ENCODE data around the gene MICAL2.

MICAL2 gene

GRCh38 chr11:12147827-12148226, 37.4 kb downstream of the MICAL2 start:
- Histone ChIP-seq H3K4me3 (ENCODE audit: low read length in 2 of 2) (no peak overlapping the region), H3K9me3 (ENCODE audit: control insufficient read depth in 2 of 2, low read length in 2 of 2) (no peaks in the 10 kb centered on the region)

DNA sequence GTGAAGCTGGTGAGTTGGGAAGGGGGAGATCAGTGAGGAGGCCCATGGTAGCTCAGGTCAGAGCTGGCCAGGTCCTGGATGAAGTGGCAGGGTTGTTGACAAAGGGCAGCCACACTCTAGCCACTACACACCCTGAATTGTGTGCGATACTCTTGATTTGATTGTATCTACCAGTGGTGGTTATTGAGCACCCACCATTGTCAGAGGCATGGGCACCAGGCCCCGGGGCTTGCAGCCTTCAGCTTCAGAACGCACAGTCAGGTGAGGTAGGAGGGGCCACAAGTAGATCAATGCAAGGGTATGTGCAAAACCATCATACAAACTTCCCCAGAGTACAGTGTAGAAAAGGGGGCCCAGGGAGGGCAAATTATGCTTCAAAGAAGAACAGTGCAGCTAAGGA, 38.1 kb downstream of the MICAL2 start:
- Histone ChIP-seq H3K27me3 (ENCODE audit: control insufficient read depth in 1 of 2, insufficient read depth in 2 of 2, low read length in 2 of 2) (no peaks in the 10 kb centered on the region), H3K4me1 (ENCODE audit: control insufficient read depth, insufficient read depth, low read length) (peaks cover 40% of the 10 kb centered on the region), H3K27ac (ENCODE audit: low read length) (peak overlapping the region; percentile 49), H3K9ac (ENCODE audit: low read length in 2 of 2) (no peak overlapping the region), H3K4me3 (ENCODE audit: low read length in 2 of 2) (no peak overlapping the region), H3K36me3 (ENCODE audit: control insufficient read depth in 2 of 2, insufficient read depth in 2 of 2, low read length in 2 of 2) (peaks cover 1 to 6% of the 10 kb centered on the region in 2 donors), H3K9me3 (ENCODE audit: control insufficient read depth in 2 of 2, low read length in 2 of 2) (no peaks in the 10 kb centered on the region)

More at GRCh38 chr11:12147827-12148226, 37.4 kb downstream of the MICAL2 start:
- Histone ChIP-seq H3K36me3 (ENCODE audit: control insufficient read depth in 2 of 2, insufficient read depth in 2 of 2, low read length in 2 of 2) (peaks cover 0 to 4% of the 10 kb centered on the region in 2 donors), H3K4me1 (ENCODE audit: control insufficient read depth, insufficient read depth, low read length) (peaks cover 44% of the 10 kb centered on the region), H3K27ac (ENCODE audit: low read length) (peak overlapping the region; percentile 49), H3K27me3 (ENCODE audit: control insufficient read depth in 1 of 2, insufficient read depth in 2 of 2, low read length in 2 of 2) (no peaks in the 10 kb centered on the region), H3K9ac (ENCODE audit: low read length in 2 of 2) (no peak overlapping the region)

GRCh38 chr11:12148882-12149281, 38.5 kb downstream of the MICAL2 start:
- H3K4me3 ChIP-seq (ENCODE audit: low read length in 2 of 2), result no peak overlapping the region
- H3K9me3 ChIP-seq (ENCODE audit: control insufficient read depth in 2 of 2, low read length in 2 of 2), result no peaks in the 10 kb centered on the region
- H3K9ac ChIP-seq (ENCODE audit: low read length in 2 of 2), result no peak overlapping the region
- H3K27me3 ChIP-seq (ENCODE audit: control insufficient read depth in 1 of 2, insufficient read depth in 2 of 2, low read length in 2 of 2), result no peaks in the 10 kb centered on the region
- H3K27ac ChIP-seq (ENCODE audit: low read length), result peak overlapping the region; percentile 49
- H3K4me1 ChIP-seq (ENCODE audit: control insufficient read depth, insufficient read depth, low read length), result peaks cover 36% of the 10 kb centered on the region
- peaks cover 5 to 10% of the 10 kb centered on the region in 2 donors for H3K36me3 ChIP-seq (ENCODE audit: control insufficient read depth in 2 of 2, insufficient read depth in 2 of 2, low read length in 2 of 2)

DNA sequence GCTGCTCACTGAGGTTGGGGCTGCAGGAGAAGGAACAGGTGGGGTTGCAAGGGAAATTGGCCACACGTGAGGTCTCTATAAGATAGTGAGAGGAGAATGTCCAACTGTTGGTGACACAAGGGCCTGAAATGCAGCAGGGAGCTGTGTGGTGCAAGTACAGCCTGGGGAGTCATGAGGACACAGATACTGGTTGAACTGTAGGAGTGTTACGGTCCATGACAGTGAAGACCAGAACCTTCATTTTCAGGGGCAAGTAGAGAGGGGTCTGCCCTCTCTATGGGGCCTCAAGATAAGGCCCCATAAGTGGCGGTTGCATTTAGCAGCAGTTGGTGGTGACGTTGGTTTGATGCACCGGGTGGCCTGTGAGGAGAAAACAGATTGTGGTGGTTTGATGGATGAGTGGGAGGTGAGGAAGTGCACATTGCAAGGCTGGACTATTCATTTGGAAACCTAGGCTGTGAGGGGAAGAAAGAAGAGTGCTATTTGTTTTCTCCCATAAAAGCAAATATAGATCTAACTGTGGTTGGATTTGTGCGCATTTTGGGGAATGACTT, 39.4 kb downstream of the MICAL2 start:
- Histone ChIP-seq H3K27ac (ENCODE audit: low read length) (no peak overlapping the region), H3K4me1 (ENCODE audit: control insufficient read depth, insufficient read depth, low read length) (peaks cover 35% of the 10 kb centered on the region)

GRCh38 chr11:12150831-12151382, 40.5 kb downstream of the MICAL2 start:
- Histone ChIP-seq H3K27ac (ENCODE audit: low read length) (no peak overlapping the region), H3K36me3 (ENCODE audit: control insufficient read depth in 2 of 2, insufficient read depth in 2 of 2, low read length in 2 of 2) (peaks cover 11 to 15% of the 10 kb centered on the region in 2 donors), H3K9ac (ENCODE audit: low read length in 2 of 2) (no peak overlapping the region)

More for the DNA sequence above, 39.4 kb downstream of the MICAL2 start:
- H3K27me3 ChIP-seq (ENCODE audit: control insufficient read depth in 1 of 2, insufficient read depth in 2 of 2, low read length in 2 of 2), result no peaks in the 10 kb centered on the region
- H3K9ac ChIP-seq (ENCODE audit: low read length in 2 of 2), result no peak overlapping the region
- H3K36me3 ChIP-seq (ENCODE audit: control insufficient read depth in 2 of 2, insufficient read depth in 2 of 2, low read length in 2 of 2), result peaks cover 8 to 13% of the 10 kb centered on the region in 2 donors
- no peaks in the 10 kb centered on the region for H3K9me3 ChIP-seq (ENCODE audit: control insufficient read depth in 2 of 2, low read length in 2 of 2)
- H3K4me3 ChIP-seq (ENCODE audit: low read length in 2 of 2), result no peak overlapping the region

DNA sequence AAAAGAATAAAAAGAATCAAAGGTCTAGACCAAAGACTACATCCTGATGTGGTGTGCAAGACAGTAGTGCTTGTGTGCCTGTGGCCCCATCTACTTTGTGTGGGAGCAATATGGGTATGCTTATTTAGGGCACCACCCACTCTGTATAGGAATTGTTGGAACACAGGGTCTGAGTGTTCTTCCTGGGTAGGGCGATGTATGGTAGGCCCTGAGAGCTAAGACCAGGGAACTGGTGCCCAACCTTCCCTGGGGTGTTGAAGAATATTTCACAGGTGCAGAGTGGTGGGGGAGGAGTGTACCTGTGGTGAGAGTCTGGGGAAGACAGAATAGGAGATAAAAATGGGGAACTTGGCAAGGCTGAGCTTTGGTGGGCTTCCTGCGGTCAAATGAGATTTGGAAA, 41.9 kb downstream of the MICAL2 start:
- no peaks in the 10 kb centered on the region for H3K27me3 ChIP-seq (ENCODE audit: control insufficient read depth in 1 of 2, insufficient read depth in 2 of 2, low read length in 2 of 2)
- H3K4me1 ChIP-seq (ENCODE audit: control insufficient read depth, insufficient read depth, low read length), result peaks cover 50% of the 10 kb centered on the region
- H3K9me3 ChIP-seq (ENCODE audit: control insufficient read depth in 2 of 2, low read length in 2 of 2), result no peaks in the 10 kb centered on the region
- H3K9ac ChIP-seq (ENCODE audit: low read length in 2 of 2), result no peak overlapping the region
- no peak overlapping the region for H3K4me3 ChIP-seq (ENCODE audit: low read length in 2 of 2)
- peaks cover 11 to 15% of the 10 kb centered on the region in 2 donors for H3K36me3 ChIP-seq (ENCODE audit: control insufficient read depth in 2 of 2, insufficient read depth in 2 of 2, low read length in 2 of 2)
- H3K27ac ChIP-seq (ENCODE audit: low read length), result peak overlapping the region; percentile 24

More at GRCh38 chr11:12150831-12151382, 40.5 kb downstream of the MICAL2 start:
- Histone ChIP-seq H3K4me1 (ENCODE audit: control insufficient read depth, insufficient read depth, low read length) (peaks cover 37% of the 10 kb centered on the region), H3K27me3 (ENCODE audit: control insufficient read depth in 1 of 2, insufficient read depth in 2 of 2, low read length in 2 of 2) (no peaks in the 10 kb centered on the region), H3K9me3 (ENCODE audit: control insufficient read depth in 2 of 2, low read length in 2 of 2) (no peaks in the 10 kb centered on the region), H3K4me3 (ENCODE audit: low read length in 2 of 2) (no peak overlapping the region)

DNA sequence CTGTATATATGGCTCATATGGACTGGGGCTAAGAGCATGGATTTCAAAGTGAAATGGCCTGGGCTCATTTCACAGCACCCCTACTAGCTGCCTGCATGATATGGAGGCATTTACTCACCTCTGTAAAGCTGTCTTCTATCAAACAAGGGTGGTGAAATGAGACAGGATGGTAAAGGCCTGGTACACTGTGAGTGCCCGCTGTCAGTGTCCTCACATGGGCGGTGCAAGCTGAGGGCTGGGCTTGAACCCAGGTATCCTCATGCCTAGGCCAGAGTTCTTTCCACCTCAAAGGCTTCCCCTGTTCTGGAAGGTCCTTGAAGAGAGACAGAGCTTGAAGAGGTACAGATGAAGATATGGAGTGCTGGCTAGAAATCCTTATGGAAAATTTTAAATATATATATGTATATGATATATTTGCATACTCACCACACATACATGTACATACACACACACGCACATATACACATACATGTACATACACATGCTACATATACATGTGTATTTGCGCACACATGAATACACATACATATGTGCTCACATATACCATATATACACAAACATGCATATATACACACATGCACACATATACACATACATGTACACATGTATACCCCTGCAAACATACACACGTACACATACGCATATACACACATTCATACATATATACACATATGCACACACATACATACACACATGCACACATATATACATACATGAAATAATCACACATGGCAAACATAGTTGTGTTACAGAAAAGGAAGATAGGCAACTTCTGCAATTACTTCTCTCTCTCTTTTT, 44.7 kb downstream of the MICAL2 start:
- peak overlapping the region; percentile 96 for H3K27ac ChIP-seq (ENCODE audit: low read length)
- no peaks in the 10 kb centered on the region for H3K27me3 ChIP-seq (ENCODE audit: control insufficient read depth in 1 of 2, insufficient read depth in 2 of 2, low read length in 2 of 2)
- peaks cover 55% of the 10 kb centered on the region for H3K4me1 ChIP-seq (ENCODE audit: control insufficient read depth, insufficient read depth, low read length)
- peaks cover 11 to 15% of the 10 kb centered on the region in 2 donors for H3K36me3 ChIP-seq (ENCODE audit: control insufficient read depth in 2 of 2, insufficient read depth in 2 of 2, low read length in 2 of 2)
- no peak overlapping the region for H3K4me3 ChIP-seq (ENCODE audit: low read length in 2 of 2)
- no peaks in the 10 kb centered on the region for H3K9me3 ChIP-seq (ENCODE audit: control insufficient read depth in 2 of 2, low read length in 2 of 2)
- H3K9ac ChIP-seq (ENCODE audit: low read length in 2 of 2), result no peak overlapping the region

DNA sequence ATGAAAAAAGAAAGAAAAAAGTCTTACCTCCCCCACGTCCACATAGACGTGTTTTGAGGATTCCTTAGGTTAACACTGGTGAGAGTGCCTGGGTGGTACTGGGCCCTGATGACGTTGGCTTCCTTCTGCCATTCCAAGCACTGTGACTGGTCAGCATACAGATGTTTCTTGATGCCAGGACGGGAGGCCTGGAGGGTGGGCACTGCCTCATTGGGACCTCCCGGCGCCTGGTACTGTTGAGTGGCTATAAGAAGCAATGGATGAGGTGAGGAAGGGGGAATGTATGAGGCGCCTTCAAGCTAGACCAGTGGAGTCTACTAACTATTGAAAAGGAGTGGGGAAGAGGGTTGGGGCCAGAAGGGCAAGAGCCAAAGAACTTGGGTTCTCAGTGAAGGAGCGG, 45.3 kb downstream of the MICAL2 start:
- Histone ChIP-seq H3K9ac (ENCODE audit: low read length in 2 of 2) (no peak overlapping the region), H3K36me3 (ENCODE audit: control insufficient read depth in 2 of 2, insufficient read depth in 2 of 2, low read length in 2 of 2) (peaks cover 11 to 15% of the 10 kb centered on the region in 2 donors), H3K27me3 (ENCODE audit: control insufficient read depth in 1 of 2, insufficient read depth in 2 of 2, low read length in 2 of 2) (no peaks in the 10 kb centered on the region), H3K27ac (ENCODE audit: low read length) (peak overlapping the region; percentile 96), H3K4me1 (ENCODE audit: control insufficient read depth, insufficient read depth, low read length) (peaks cover 56% of the 10 kb centered on the region), H3K9me3 (ENCODE audit: control insufficient read depth in 2 of 2, low read length in 2 of 2) (no peaks in the 10 kb centered on the region), H3K4me3 (ENCODE audit: low read length in 2 of 2) (no peak overlapping the region)

- Histone ChIP-seq H3K9ac (ENCODE audit: low read length in 2 of 2) (peak overlapping the region in 1 of 2 donors; percentile 43), H3K4me1 (ENCODE audit: control insufficient read depth, insufficient read depth, low read length) (peaks cover 65% of the 10 kb centered on the region), H3K36me3 (ENCODE audit: control insufficient read depth in 2 of 2, insufficient read depth in 2 of 2, low read length in 2 of 2) (peaks cover 11 to 15% of the 10 kb centered on the region in 2 donors), H3K4me3 (ENCODE audit: low read length in 2 of 2) (no peak overlapping the region), H3K27me3 (ENCODE audit: control insufficient read depth in 1 of 2, insufficient read depth in 2 of 2, low read length in 2 of 2) (no peaks in the 10 kb centered on the region), H3K9me3 (ENCODE audit: control insufficient read depth in 2 of 2, low read length in 2 of 2) (no peaks in the 10 kb centered on the region), H3K27ac (ENCODE audit: low read length) (peak overlapping the region; percentile 96)
Measured at GRCh38 chr11:12156301-12157140, 46.1 kb downstream of the MICAL2 start.

DNA sequence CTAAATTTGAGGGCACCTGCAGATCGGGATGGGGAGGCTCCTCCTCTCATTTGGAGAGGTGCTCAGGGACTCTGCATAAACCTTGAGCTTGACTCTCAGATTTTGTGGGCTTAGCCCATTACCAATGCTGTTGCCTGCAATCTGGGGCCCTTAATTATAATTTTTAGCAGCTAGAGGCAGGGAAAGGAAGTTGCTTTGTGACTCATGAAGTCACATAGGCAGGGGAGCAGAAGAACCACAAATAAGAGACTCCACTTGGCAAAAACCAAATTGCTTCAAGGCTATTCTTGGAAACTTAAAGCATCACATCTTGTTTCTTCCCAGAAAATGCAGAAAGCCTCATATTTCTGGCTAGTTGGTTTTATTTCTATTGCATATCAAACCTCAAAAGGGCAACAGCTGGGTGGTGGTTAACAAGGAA, 46.9 kb downstream of the MICAL2 start:
- H3K4me1 ChIP-seq (ENCODE audit: control insufficient read depth, insufficient read depth, low read length), result peaks cover 72% of the 10 kb centered on the region
- H3K9ac ChIP-seq (ENCODE audit: low read length in 2 of 2), result peak overlapping the region in 1 of 2 donors; percentile 31
- H3K36me3 ChIP-seq (ENCODE audit: control insufficient read depth in 2 of 2, insufficient read depth in 2 of 2, low read length in 2 of 2), result peaks cover 14 to 18% of the 10 kb centered on the region in 2 donors
- H3K27ac ChIP-seq (ENCODE audit: low read length), result peak overlapping the region; percentile 96
- no peaks in the 10 kb centered on the region for H3K27me3 ChIP-seq (ENCODE audit: control insufficient read depth in 1 of 2, insufficient read depth in 2 of 2, low read length in 2 of 2)
- no peak overlapping the region for H3K4me3 ChIP-seq (ENCODE audit: low read length in 2 of 2)
- no peaks in the 10 kb centered on the region for H3K9me3 ChIP-seq (ENCODE audit: control insufficient read depth in 2 of 2, low read length in 2 of 2)

Measured in stomach smooth muscle (tissue), 2 donors.